ENCODE measurements around the gene MRPL3.

Gene MRPL3

GRCh38 chr3:131432441-131432840, 70.3 kb downstream of the MRPL3 start:
- Histone ChIP-seq H3K36me3 (ENCODE audit: control insufficient read depth in 4 of 4, insufficient read depth in 4 of 4, low read length in 3 of 4) (no peaks in the 10 kb centered on the region), H3K27me3 (replicated peaks in 2 of 5; ENCODE audit: control insufficient read depth in 4 of 5, insufficient read depth in 5 of 5, low read length in 4 of 5) (no peaks in the 10 kb centered on the region), H3K27ac (ENCODE audit: insufficient read depth in 1 of 2, low read depth in 1 of 2, low read length in 2 of 2, poor library complexity in 1 of 2, severe bottlenecking in 2 of 2) (no peak overlapping the region), H3K9me3 (ENCODE audit: control extremely low read depth in 1 of 5, control insufficient read depth in 4 of 5, insufficient read depth in 2 of 5, low read depth in 1 of 5, low read length in 4 of 5) (no peaks in the 10 kb centered on the region), H3K4me3 (ENCODE audit: control insufficient read depth in 1 of 7, extremely low read depth in 1 of 7, insufficient read depth in 4 of 7, low read depth in 2 of 7, low read length in 6 of 7) (no peak overlapping the region), H3K4me1 (ENCODE audit: control extremely low read depth in 1 of 4, control insufficient read depth in 4 of 4, insufficient read depth in 4 of 4, low read length in 3 of 4) (no peaks in the 10 kb centered on the region)
- WGBS (ENCODE audit: insufficient coverage): 100% methylated on average over 3 of the region's 3 CpGs
- CTCF ChIA-PET: interaction anchor here (1.1 kb wide), 1 partner anchor 18 kb away, joined by 3 read pairs; no protein-coding TSS in a partner anchor
- DNase-seq: no peak
- POLR2A ChIA-PET: no interaction called here

- Histone ChIP-seq H3K27me3 (replicated peaks in 2 of 5; ENCODE audit: control insufficient read depth in 4 of 5, insufficient read depth in 5 of 5, low read length in 4 of 5) (no peaks in the 10 kb centered on the region), H3K4me1 (ENCODE audit: control extremely low read depth in 1 of 4, control insufficient read depth in 4 of 4, insufficient read depth in 4 of 4, low read length in 3 of 4) (no peaks in the 10 kb centered on the region), H3K4me3 (ENCODE audit: control insufficient read depth in 1 of 7, extremely low read depth in 1 of 7, insufficient read depth in 4 of 7, low read depth in 2 of 7, low read length in 6 of 7) (no peak overlapping the region), H3K9me3 (ENCODE audit: control extremely low read depth in 1 of 5, control insufficient read depth in 4 of 5, insufficient read depth in 2 of 5, low read depth in 1 of 5, low read length in 4 of 5) (no peaks in the 10 kb centered on the region), H3K27ac (ENCODE audit: insufficient read depth in 1 of 2, low read depth in 1 of 2, low read length in 2 of 2, poor library complexity in 1 of 2, severe bottlenecking in 2 of 2) (no peak overlapping the region), H3K36me3 (ENCODE audit: control insufficient read depth in 4 of 4, insufficient read depth in 4 of 4, low read length in 3 of 4) (no peaks in the 10 kb centered on the region)
- DNase-seq: no peak
- ChIA-PET CTCF (interaction anchor here (0.8 to 1.1 kb wide), 2 partner anchors 11 to 18 kb away, joined by 3 read pairs; no protein-coding TSS in a partner anchor), POLR2A (no interaction called here)
- WGBS (ENCODE audit: insufficient coverage): 97% methylated on average over 4 of the region's 5 CpGs
Measured at GRCh38 chr3:131431754-131432153, 71.0 kb downstream of the MRPL3 start.

GRCh38 chr3:131427226-131427625, 75.5 kb downstream of the MRPL3 start:
- WGBS (ENCODE audit: insufficient coverage): 74% methylated on average over 2 of the region's 2 CpGs

GRCh38 chr3:131421957-131422498, 80.7 kb downstream of the MRPL3 start:
- ChIA-PET POLR2A (no interaction called here), CTCF (no interaction called here)
- H3K27me3 ChIP-seq (replicated peaks in 2 of 5; ENCODE audit: control insufficient read depth in 4 of 5, insufficient read depth in 5 of 5, low read length in 4 of 5): no peaks in the 10 kb centered on the region
- H3K9me3 ChIP-seq (ENCODE audit: control extremely low read depth in 1 of 5, control insufficient read depth in 4 of 5, insufficient read depth in 2 of 5, low read depth in 1 of 5, low read length in 4 of 5): peaks cover 0 to 2% (median 0%) of the 10 kb centered on the region in 5 experiments
- no peak overlapping the region for H3K4me3 ChIP-seq (ENCODE audit: control insufficient read depth in 1 of 7, extremely low read depth in 1 of 7, insufficient read depth in 4 of 7, low read depth in 2 of 7, low read length in 6 of 7)
- no peaks in the 10 kb centered on the region for H3K4me1 ChIP-seq (ENCODE audit: control extremely low read depth in 1 of 4, control insufficient read depth in 4 of 4, insufficient read depth in 4 of 4, low read length in 3 of 4)
- H3K36me3 ChIP-seq (ENCODE audit: control insufficient read depth in 4 of 4, insufficient read depth in 4 of 4, low read length in 3 of 4): no peaks in the 10 kb centered on the region
- H3K27ac ChIP-seq (ENCODE audit: insufficient read depth in 1 of 2, low read depth in 1 of 2, low read length in 2 of 2, poor library complexity in 1 of 2, severe bottlenecking in 2 of 2): no peak overlapping the region
- DNase-seq: no peak

More at GRCh38 chr3:131427226-131427625, 75.5 kb downstream of the MRPL3 start:
- Histone ChIP-seq H3K36me3 (ENCODE audit: control insufficient read depth in 4 of 4, insufficient read depth in 4 of 4, low read length in 3 of 4) (no peaks in the 10 kb centered on the region), H3K9me3 (ENCODE audit: control extremely low read depth in 1 of 5, control insufficient read depth in 4 of 5, insufficient read depth in 2 of 5, low read depth in 1 of 5, low read length in 4 of 5) (peaks cover 0 to 2% (median 0%) of the 10 kb centered on the region in 5 experiments), H3K27me3 (replicated peaks in 2 of 5; ENCODE audit: control insufficient read depth in 4 of 5, insufficient read depth in 5 of 5, low read length in 4 of 5) (no peaks in the 10 kb centered on the region), H3K4me1 (ENCODE audit: control extremely low read depth in 1 of 4, control insufficient read depth in 4 of 4, insufficient read depth in 4 of 4, low read length in 3 of 4) (no peaks in the 10 kb centered on the region), H3K4me3 (ENCODE audit: control insufficient read depth in 1 of 7, extremely low read depth in 1 of 7, insufficient read depth in 4 of 7, low read depth in 2 of 7, low read length in 6 of 7) (no peak overlapping the region), H3K27ac (ENCODE audit: insufficient read depth in 1 of 2, low read depth in 1 of 2, low read length in 2 of 2, poor library complexity in 1 of 2, severe bottlenecking in 2 of 2) (no peak overlapping the region)
- ChIA-PET CTCF (no interaction called here), POLR2A (no interaction called here)
- peak in 1 of 3 donors; percentile 3 for DNase-seq

- no peaks in the 10 kb centered on the region for H3K36me3 ChIP-seq (ENCODE audit: control insufficient read depth in 4 of 4, insufficient read depth in 4 of 4, low read length in 3 of 4)
- ChIA-PET POLR2A (no interaction called here), CTCF (no interaction called here)
- H3K4me1 ChIP-seq (ENCODE audit: control extremely low read depth in 1 of 4, control insufficient read depth in 4 of 4, insufficient read depth in 4 of 4, low read length in 3 of 4): no peaks in the 10 kb centered on the region
- H3K27me3 ChIP-seq (replicated peaks in 2 of 5; ENCODE audit: control insufficient read depth in 4 of 5, insufficient read depth in 5 of 5, low read length in 4 of 5): no peaks in the 10 kb centered on the region
- H3K27ac ChIP-seq (ENCODE audit: insufficient read depth in 1 of 2, low read depth in 1 of 2, low read length in 2 of 2, poor library complexity in 1 of 2, severe bottlenecking in 2 of 2): no peak overlapping the region
- DNase-seq: no peak
- no peak overlapping the region for H3K4me3 ChIP-seq (ENCODE audit: control insufficient read depth in 1 of 7, extremely low read depth in 1 of 7, insufficient read depth in 4 of 7, low read depth in 2 of 7, low read length in 6 of 7)
- H3K9me3 ChIP-seq (ENCODE audit: control extremely low read depth in 1 of 5, control insufficient read depth in 4 of 5, insufficient read depth in 2 of 5, low read depth in 1 of 5, low read length in 4 of 5): peaks cover 0 to 2% (median 0%) of the 10 kb centered on the region in 5 experiments
- WGBS (ENCODE audit: insufficient coverage): 100% methylated on average over 1 of the region's 1 CpG
Measured at GRCh38 chr3:131421301-131421700, 81.5 kb downstream of the MRPL3 start.

- 96% methylated on average over 2 of the region's 2 CpGs for WGBS (ENCODE audit: insufficient coverage)
Measured at GRCh38 chr3:131417751-131418150, 85.0 kb downstream of the MRPL3 start.

More at GRCh38 chr3:131417751-131418150, 85.0 kb downstream of the MRPL3 start:
- Histone ChIP-seq H3K4me3 (ENCODE audit: control insufficient read depth in 1 of 7, extremely low read depth in 1 of 7, insufficient read depth in 4 of 7, low read depth in 2 of 7, low read length in 6 of 7) (no peak overlapping the region), H3K36me3 (ENCODE audit: control insufficient read depth in 4 of 4, insufficient read depth in 4 of 4, low read length in 3 of 4) (no peaks in the 10 kb centered on the region), H3K9me3 (ENCODE audit: control extremely low read depth in 1 of 5, control insufficient read depth in 4 of 5, insufficient read depth in 2 of 5, low read depth in 1 of 5, low read length in 4 of 5) (peaks cover 0 to under 1% (median 0%) of the 10 kb centered on the region in 5 experiments), H3K27me3 (replicated peaks in 2 of 5; ENCODE audit: control insufficient read depth in 4 of 5, insufficient read depth in 5 of 5, low read length in 4 of 5) (no peaks in the 10 kb centered on the region), H3K4me1 (ENCODE audit: control extremely low read depth in 1 of 4, control insufficient read depth in 4 of 4, insufficient read depth in 4 of 4, low read length in 3 of 4) (no peaks in the 10 kb centered on the region), H3K27ac (ENCODE audit: insufficient read depth in 1 of 2, low read depth in 1 of 2, low read length in 2 of 2, poor library complexity in 1 of 2, severe bottlenecking in 2 of 2) (no peak overlapping the region)
- no peak for DNase-seq
- POLR2A ChIA-PET: no interaction called here
- CTCF ChIA-PET: no interaction called here

All from common myeloid progenitor, CD34-positive (primary cell).